ENCODE data around the gene HDAC10.
A peak's percentile ranks its signal among the peaks of the same experiment; 100 is the strongest.

HDAC10 gene

GRCh38 chr22:50269573-50269969 lies 18.5 kb upstream of the HDAC10 start:
- DNase-seq, result no peak

GRCh38 chr22:50268655-50269113 lies 17.6 kb upstream of the HDAC10 start:
- no peak for DNase-seq

DNA sequence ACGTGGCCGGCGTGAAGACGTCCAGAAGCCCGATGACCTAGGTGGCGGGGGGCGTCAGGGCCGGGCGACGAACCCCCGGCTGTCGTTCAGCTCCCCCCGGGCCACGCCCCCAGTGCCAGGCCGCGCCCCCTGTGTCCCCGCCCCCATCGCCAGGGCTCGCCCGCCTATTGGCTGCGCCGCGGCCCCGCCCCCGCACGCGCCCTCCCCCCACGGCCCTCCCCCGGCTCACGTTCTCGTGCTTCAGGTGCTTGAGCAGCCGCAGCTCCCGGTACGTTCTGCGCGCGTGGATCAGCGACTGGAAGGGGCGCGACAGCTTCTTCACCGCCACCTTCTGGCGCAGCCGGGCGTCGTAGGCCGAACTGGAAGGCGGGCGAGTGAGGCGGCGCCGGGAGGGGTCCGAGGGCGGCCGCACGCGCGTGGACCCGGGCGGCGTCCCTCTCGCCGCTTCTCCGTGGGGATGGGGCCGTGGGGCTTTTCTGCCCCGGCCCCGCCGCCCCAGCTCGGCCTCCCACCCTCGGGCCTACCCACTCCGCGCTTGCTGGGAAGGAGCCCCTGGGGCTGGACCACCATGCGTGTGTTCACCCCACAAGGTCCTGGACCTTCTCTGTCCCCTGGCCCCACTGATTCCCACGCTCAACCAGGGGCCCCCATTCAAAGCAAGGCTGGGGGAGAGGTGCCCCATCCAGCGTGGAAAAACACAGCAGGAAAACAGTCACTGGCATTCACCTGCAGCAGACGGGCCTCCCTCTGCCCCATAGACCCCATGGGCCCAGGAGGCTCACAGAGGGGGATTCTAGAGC lies 16.7 kb upstream of the HDAC10 start:
- DNase-seq, result peak; percentile 28

GRCh38 chr22:50266994-50267393 lies 15.9 kb upstream of the HDAC10 start:
- no peak for DNase-seq

DNA sequence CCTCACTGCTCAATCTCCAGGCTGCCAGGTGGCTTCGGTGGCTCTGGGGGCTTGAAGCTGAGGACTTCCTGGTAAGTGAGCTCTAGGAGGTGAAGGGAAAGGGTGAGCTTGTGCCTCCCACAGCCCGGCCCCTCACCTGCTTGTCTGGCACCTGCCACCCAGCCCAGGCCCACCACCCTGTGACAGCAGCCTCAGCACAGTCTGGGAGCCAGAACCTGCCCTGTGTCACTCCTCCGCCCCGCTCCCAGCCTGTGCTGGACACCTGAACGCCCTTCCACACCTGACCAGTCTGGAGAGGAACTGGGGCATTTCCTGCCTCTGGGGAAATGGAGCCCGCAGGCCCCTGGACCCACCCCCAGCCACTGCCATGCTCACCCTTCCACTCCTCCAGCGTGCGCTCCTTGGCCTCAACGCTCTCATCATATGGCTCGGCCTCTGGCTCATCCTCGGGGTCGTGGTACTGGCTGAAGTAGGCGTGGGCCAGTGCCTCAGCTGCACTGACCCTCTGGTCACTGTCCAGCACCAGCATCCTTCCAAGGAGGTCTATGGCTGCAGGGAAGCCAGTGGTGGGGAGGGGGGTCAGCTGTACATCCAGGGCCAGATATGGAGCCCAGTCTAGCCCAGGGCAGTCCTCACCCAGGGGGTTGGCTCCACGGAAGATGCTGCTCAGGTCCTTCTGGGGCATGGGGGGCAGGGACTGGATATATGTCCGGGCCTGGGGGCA lies 14.0 kb upstream of the HDAC10 start:
- DNase-seq, result no peak

- DNase-seq, result no peak
Measured at GRCh38 chr22:50264104-50264745, 13.2 kb upstream of the HDAC10 start.

- no peak for DNase-seq
Measured at GRCh38 chr22:50262973-50263617, 12.0 kb upstream of the HDAC10 start.

DNA sequence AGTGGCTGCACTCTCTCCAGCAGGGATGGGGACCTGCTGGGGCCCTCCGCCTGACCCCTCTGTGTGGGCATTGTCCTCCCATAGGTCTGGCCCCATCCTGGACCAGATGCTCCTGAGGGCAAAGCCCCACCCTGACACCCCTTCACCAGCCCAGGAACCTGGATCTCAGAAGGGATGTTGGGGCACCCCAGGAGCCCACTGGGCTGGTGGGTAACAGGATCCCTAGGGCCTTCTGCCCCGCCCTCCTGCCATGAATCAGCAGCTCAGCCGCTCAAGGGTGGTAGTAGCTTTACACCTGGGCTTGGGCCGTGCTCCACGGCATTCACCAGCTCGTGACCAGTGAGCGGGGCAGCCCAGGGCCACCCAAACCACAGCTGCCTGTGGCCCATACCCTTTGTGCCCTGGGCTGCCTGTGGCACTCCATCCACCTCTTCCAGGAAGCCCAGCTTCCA lies 11.4 kb upstream of the HDAC10 start:
- DNase-seq, result no peak

GRCh38 chr22:50261615-50262459 lies 10.8 kb upstream of the HDAC10 start, which contains the start of gene MAPK12:
MAPK12 (minus strand) TSS chr22:50261683; CDS start chr22:50261509, 174 bp downstream.
- no peak for DNase-seq

GRCh38 chr22:50260801-50261614 lies 9.9 kb upstream of the HDAC10 start:
- no peak for DNase-seq

DNA sequence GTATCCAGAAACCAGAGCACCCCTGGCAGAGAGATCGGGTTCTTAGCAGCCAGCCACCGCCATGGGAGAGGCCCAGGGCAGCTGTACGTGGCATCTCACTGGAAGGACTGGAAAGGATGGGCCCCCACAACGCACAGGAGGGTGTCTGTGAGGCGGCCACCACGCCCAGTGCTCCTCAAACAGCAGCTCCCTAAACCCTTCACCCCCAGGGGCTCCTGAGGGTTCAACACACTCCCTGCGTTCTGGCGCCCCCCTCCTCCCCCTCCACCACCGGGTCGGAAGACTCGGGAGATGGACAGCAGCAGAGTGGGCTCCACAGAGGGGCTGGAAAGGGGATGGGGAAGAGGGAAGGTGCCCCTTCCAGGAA lies 9.4 kb upstream of the HDAC10 start:
- no peak for DNase-seq

GRCh38 chr22:50259302-50259701 lies 8.2 kb upstream of the HDAC10 start:
- no peak for DNase-seq

- DNase-seq, result no peak
Measured at GRCh38 chr22:50258361-50259292, 7.6 kb upstream of the HDAC10 start.

GRCh38 chr22:50257451-50258360 lies 6.6 kb upstream of the HDAC10 start:
- DNase-seq, result no peak

- DNase-seq, result no peak
Measured at GRCh38 chr22:50257041-50257440, 6.0 kb upstream of the HDAC10 start.

DNA sequence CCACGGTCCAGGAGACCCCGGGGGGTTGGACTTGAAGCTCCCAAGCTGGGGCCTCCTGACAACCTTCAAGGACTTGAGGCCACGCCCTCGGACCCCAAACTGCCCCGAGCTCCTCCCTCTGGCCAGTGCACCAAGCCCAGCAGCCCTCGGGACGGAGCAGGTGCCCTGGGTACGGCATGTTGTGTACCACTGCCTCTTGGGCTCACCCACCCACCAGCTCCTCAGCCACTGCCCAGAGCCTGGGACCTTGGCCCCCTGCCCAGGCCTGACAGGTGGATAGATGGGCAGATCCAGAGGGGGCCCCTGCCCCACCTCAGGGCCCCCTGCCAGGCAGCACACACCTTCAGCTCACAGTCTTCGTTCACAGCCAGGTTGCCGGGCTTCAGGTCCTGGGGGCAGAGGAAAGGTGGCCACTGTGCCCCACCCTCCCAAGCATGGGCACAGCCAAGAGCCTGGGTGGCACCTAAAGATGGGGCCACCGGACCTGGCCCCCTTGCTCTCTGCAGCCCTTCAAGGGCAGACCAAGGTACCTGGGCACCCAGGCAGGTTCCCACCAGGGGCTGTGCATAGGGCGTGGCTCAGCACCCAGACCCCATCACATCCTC lies 5.3 kb upstream of the HDAC10 start:
- DNase-seq, result no peak

DNA sequence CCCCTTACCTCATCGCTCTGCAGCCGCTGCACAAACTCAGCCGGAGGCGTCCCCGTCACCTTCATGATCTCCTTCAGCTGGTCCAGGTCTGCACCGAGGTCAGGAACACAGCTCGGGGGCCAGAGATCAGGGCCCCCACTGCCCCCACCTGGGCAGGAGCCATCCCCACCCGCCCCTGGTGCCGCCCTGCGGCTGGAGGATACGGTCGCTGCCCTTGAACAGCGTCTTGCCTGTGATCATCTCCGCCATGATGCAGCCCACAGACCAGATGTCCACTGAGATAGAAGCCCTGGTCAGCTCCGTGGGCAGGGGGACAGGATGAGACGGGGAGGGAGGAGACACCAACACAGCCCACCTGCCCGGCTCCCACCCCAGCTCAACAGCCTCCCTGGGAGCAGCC lies 4.5 kb upstream of the HDAC10 start:
- DNase-seq, result no peak

GRCh38 chr22:50255099-50255498 lies 4.0 kb upstream of the HDAC10 start:
- DNase-seq, result no peak
